Right lobe of liver (tissue), 6 donors: Measurements from ENCODE around the gene PRG2. TPM values are rescaled to one million over a fixed set of nuclear protein-coding genes. Genes with fewer than 3 reads are reported as not detected.
"Not testable (repeated sequence)": the region's sequence is repeated elsewhere in the genome, so short reads cannot be mapped to it uniquely, and the experiment has no call there.

Experiments used
- ATAC-seq, 4 donors: fragments of 200-7000 bp; cut with Tn5 transposase; one replicate each; pipeline ENCODE4 v1.9.1; 2020; ENCODE audit warnings: mild to moderate bottlenecking in 4 of 4, moderate library complexity in 4 of 4
- DNase-seq, 3 donors: peaks; one replicate each; pipeline ENCODE4 v3.0.0-alpha.2; 2020
- H3K27ac ChIP-seq, 3 donors: fragments of 200-600 bp; one replicate each; pipeline ENCODE4 v1.8.0; 2022
- H3K27me3 ChIP-seq, 2 donors: fragments of 200-600 bp; one replicate each; pipeline ENCODE4 v1.8.0; 2022
- H3K36me3 ChIP-seq, 4 donors: fragments of 200-600 bp; sonication (generic) in 1 of 4; one replicate each; pipeline versions ENCODE4 v1.5.1 to v1.8.0; 2017 to 2022; ENCODE audit warnings: control low read depth in 1 of 4
- H3K4me1 ChIP-seq, 4 donors: fragments of 200-600 bp; sonication (generic) in 1 of 4; one replicate each; pipeline versions ENCODE4 v1.5.1 to v1.8.0; 2017 to 2022; ENCODE audit warnings: control low read depth in 1 of 4
- H3K4me3 ChIP-seq, 3 donors: fragments of 200-600 bp; one replicate each; pipeline ENCODE4 v1.8.0; 2022
- H3K9me3 ChIP-seq, 4 donors: fragments of 200-600 bp; sonication (generic) in 1 of 4; one replicate each; pipeline versions ENCODE4 v1.5.1 to v1.8.0; 2017 to 2022; ENCODE audit warnings: control low read depth in 1 of 4
- CTCF ChIP-seq, 4 donors: fragments of 200-600 bp in 3 of 4; fragments of 450-650 bp in 1 of 4; IDR thresholded peaks; one replicate each; pipeline versions ENCODE4 v1.5.1 to v1.8.0; 2016 to 2022; ENCODE audit warnings: antibody characterized with exemption in 4 of 4, mild to moderate bottlenecking in 2 of 4
- POLR2A ChIP-seq: fragments of 450-650 bp; IDR thresholded peaks from one replicate; pipeline ENCODE4 v1.6.1; 2017; ENCODE audit warnings: antibody characterized with exemption, mild to moderate bottlenecking
- WGBS: methylation state at CpG from one replicate; pipeline ENCODE4 v1.1.6; 2018; ENCODE audit warnings: low coverage, low lambda C conversion rate; ENCODE audit not compliant: insufficient coverage; ENCODE audit errors: missing lambda C conversion rate; 5-methylcytosine and 5-hydroxymethylcytosine counted together
- intact Hi-C, 2 donors: fragments of 100-400 bp; cut with DNase I; formaldehyde crosslinking; loops; one replicate each; pipeline versions ENCODE4 v1.11.2 to v1.14.1; 2022
- total RNA-seq, 6 experiments: library from RNA; depleted of rRNA in 2 of 6; stranded (reverse); fragments of >200 nt in 2 of 6; fragmentation: NEBNext Ultra II Directional in 3 of 6; extraction: Animal tissue kit (Norgen Biotek cat#: 25700) in 3 of 6; gene quantifications; one replicate each; pipeline versions ENCODE4 v1.1.0 to v1.2.4, GENCODE V29; 2016 to 2023
- donor health status: DM: no; HTN: yes; CAD: no.
- donor health status: DM: no; HTN: no; CAD: no.
- donor health status: DM: no; HTN: no; CAD: no.
- donor health status: DM: no; HTN: yes; CAD: no.
- donor health status: DM: no; HTN: yes; CAD: no.

Gene PRG2
- total RNA-seq, 6 experiments from 2014 or later: 0.39 to 1.2 (median 0.86) TPM; not detected in 2

- Histone ChIP-seq H3K36me3 (no peaks in the 10 kb centered on the region), H3K27me3 (no peaks in the 10 kb centered on the region), H3K9me3 (no peaks in the 10 kb centered on the region), H3K27ac (no peak overlapping the region), H3K4me1 (no peaks in the 10 kb centered on the region), H3K4me3 (no peak overlapping the region)
- DNase-seq (no peak), ATAC-seq (no peak)
- WGBS: 40% methylated on average over 12 of the region's 19 CpGs
- intact Hi-C loops: no loop called here
- TF ChIP-seq POLR2A (no peak), CTCF (IDR thresholded peaks at IDR 0.05) (no peak)
These were observed 22.2 kb downstream of the PRG2 start for GRCh38 chr11:57368106-57368844.

- TF ChIP-seq CTCF (IDR thresholded peaks at IDR 0.05) (no peak), POLR2A (no peak)
- no peak for ATAC-seq
- DNase-seq: no peak
- no peaks in the 10 kb centered on the region for H3K9me3 ChIP-seq
- no peaks in the 10 kb centered on the region for H3K36me3 ChIP-seq
- intact Hi-C loops: no loop called here
- no peak overlapping the region for H3K4me3 ChIP-seq
- WGBS: 83% methylated on average over 8 of the region's 9 CpGs
- H3K4me1 ChIP-seq: no peaks in the 10 kb centered on the region
- H3K27ac ChIP-seq: no peak overlapping the region
- H3K27me3 ChIP-seq: no peaks in the 10 kb centered on the region
These were observed 25.4 kb downstream of the PRG2 start for GRCh38 chr11:57364851-57365660.

GRCh38 chr11:57363131-57364080 lies 27.0 kb downstream of the PRG2 start:
- WGBS: 46% methylated on average over 4 of the region's 7 CpGs
- no peaks in the 10 kb centered on the region for H3K27me3 ChIP-seq
- no peaks in the 10 kb centered on the region for H3K36me3 ChIP-seq
- TF ChIP-seq CTCF (IDR thresholded peaks at IDR 0.05) (no peak), POLR2A (no peak)
- no peak overlapping the region for H3K4me3 ChIP-seq
- intact Hi-C loops: no loop called here
- H3K27ac ChIP-seq: no peak overlapping the region
- ATAC-seq (no peak), DNase-seq (no peak)
- H3K9me3 ChIP-seq: no peaks in the 10 kb centered on the region
- no peaks in the 10 kb centered on the region for H3K4me1 ChIP-seq

- H3K9me3 ChIP-seq: no peaks in the 10 kb centered on the region
- ATAC-seq (no peak), DNase-seq (no peak)
- no peak overlapping the region for H3K27ac ChIP-seq
- intact Hi-C loops: no loop called here
- H3K36me3 ChIP-seq: no peaks in the 10 kb centered on the region
- TF ChIP-seq POLR2A: no peak
- TF ChIP-seq CTCF (IDR thresholded peaks at IDR 0.05): no peak
- H3K4me3 ChIP-seq: no peak overlapping the region
- 78% methylated on average over 3 of the region's 3 CpGs for WGBS
- H3K27me3 ChIP-seq: no peaks in the 10 kb centered on the region
- no peaks in the 10 kb centered on the region for H3K4me1 ChIP-seq
These were observed 28.5 kb downstream of the PRG2 start for GRCh38 chr11:57361926-57362325.

- intact Hi-C loops, H3K27me3 ChIP-seq, H3K27ac ChIP-seq, H3K9me3 ChIP-seq, DNase-seq, ATAC-seq, H3K36me3 ChIP-seq, H3K4me3 ChIP-seq, H3K4me1 ChIP-seq: not testable (repeated sequence)
These were observed 29.0 kb downstream of the PRG2 start for GRCh38 chr11:57361420-57361819.
